ENCODE data around the gene ZNF76.

The ZNF76 gene

GRCh38 chr6:35273822-35274559, 14.5 kb downstream of the ZNF76 start:
- Mint-ChIP-seq H3K27me3 (ENCODE audit: low read depth) (no peaks in the 10 kb centered on the region), H3K9me3 (no peaks in the 10 kb centered on the region), H3K36me3 (ENCODE audit: low read depth) (no peaks in the 10 kb centered on the region), H3K4me1 (peaks cover 13% of the 10 kb centered on the region), H3K27ac (no peak overlapping the region), H3K4me3 (no peak overlapping the region)
- TF ChIP-seq CTCF (IDR thresholded peaks at IDR 0.05; ENCODE audit: unreplicated experiment in 3 of 3): no peak

GRCh38 chr6:35275744-35276260, 16.3 kb downstream of the ZNF76 start:
- Mint-ChIP-seq H3K36me3 (ENCODE audit: low read depth) (no peaks in the 10 kb centered on the region), H3K9me3 (no peaks in the 10 kb centered on the region), H3K27ac (no peak overlapping the region), H3K4me1 (peaks cover 22% of the 10 kb centered on the region), H3K4me3 (no peak overlapping the region), H3K27me3 (ENCODE audit: low read depth) (no peaks in the 10 kb centered on the region)
- no peak for TF ChIP-seq CTCF (IDR thresholded peaks at IDR 0.05; ENCODE audit: unreplicated experiment in 3 of 3)

GRCh38 chr6:35278708-35279107, 19.2 kb downstream of the ZNF76 start:
- no peaks in the 10 kb centered on the region for H3K9me3 Mint-ChIP-seq
- TF ChIP-seq CTCF (IDR thresholded peaks at IDR 0.05; ENCODE audit: unreplicated experiment in 3 of 3): no peak
- no peaks in the 10 kb centered on the region for H3K27me3 Mint-ChIP-seq (ENCODE audit: low read depth)
- no peak overlapping the region for H3K4me3 Mint-ChIP-seq
- H3K36me3 Mint-ChIP-seq (ENCODE audit: low read depth): peaks cover 19% of the 10 kb centered on the region
- H3K27ac Mint-ChIP-seq: no peak overlapping the region
- peaks cover 36% of the 10 kb centered on the region for H3K4me1 Mint-ChIP-seq

GRCh38 chr6:35280903-35281302, 21.4 kb downstream of the ZNF76 start:
- H3K4me3 Mint-ChIP-seq: no peak overlapping the region

GRCh38 chr6:35282472-35282871, 22.9 kb downstream of the ZNF76 start:
- no peaks in the 10 kb centered on the region for H3K9me3 Mint-ChIP-seq
- H3K36me3 Mint-ChIP-seq (ENCODE audit: low read depth): peaks cover 47% of the 10 kb centered on the region
- H3K27ac Mint-ChIP-seq: no peak overlapping the region
- H3K4me3 Mint-ChIP-seq: no peak overlapping the region
- TF ChIP-seq CTCF (IDR thresholded peaks at IDR 0.05; ENCODE audit: unreplicated experiment in 3 of 3): no peak
- no peaks in the 10 kb centered on the region for H3K27me3 Mint-ChIP-seq (ENCODE audit: low read depth)
- H3K4me1 Mint-ChIP-seq: peaks cover 34% of the 10 kb centered on the region

More at GRCh38 chr6:35280903-35281302, 21.4 kb downstream of the ZNF76 start:
- Mint-ChIP-seq H3K9me3 (no peaks in the 10 kb centered on the region), H3K27ac (no peak overlapping the region), H3K27me3 (ENCODE audit: low read depth) (no peaks in the 10 kb centered on the region), H3K4me1 (peaks cover 28% of the 10 kb centered on the region), H3K36me3 (ENCODE audit: low read depth) (peaks cover 33% of the 10 kb centered on the region)
- TF ChIP-seq CTCF (IDR thresholded peaks at IDR 0.05; ENCODE audit: unreplicated experiment in 3 of 3): no peak

- Mint-ChIP-seq H3K27ac (peak overlapping the region in 2 of 3 experiments; percentile 5 to 22), H3K36me3 (ENCODE audit: low read depth) (peaks cover 52% of the 10 kb centered on the region)
Observed at GRCh38 chr6:35283361-35283760, 23.8 kb downstream of the ZNF76 start.

More at GRCh38 chr6:35283361-35283760, 23.8 kb downstream of the ZNF76 start:
- Mint-ChIP-seq H3K4me3 (no peak overlapping the region), H3K9me3 (no peaks in the 10 kb centered on the region), H3K4me1 (peaks cover 37% of the 10 kb centered on the region), H3K27me3 (ENCODE audit: low read depth) (no peaks in the 10 kb centered on the region)
- TF ChIP-seq CTCF (IDR thresholded peaks at IDR 0.05; ENCODE audit: unreplicated experiment in 3 of 3): no peak
